GM23338 (cell line): Measurements from ENCODE around the gene SMIM15. TPM values are rescaled to one million over a fixed set of nuclear protein-coding genes. Genes with fewer than 3 reads are reported as not detected.

Source experiments
- ATAC-seq: fragments of 200-7000 bp; cut with Tn5 transposase; 3 replicates; pipeline ENCODE4 v1.9.1; 2020
- DNase-seq: peaks from one replicate; pipeline ENCODE4 v3.0.0-alpha.2; 2015; ENCODE audit warnings: low spot score
- H2AFZ ChIP-seq: fragments of 200-600 bp; sonication (generic); 2 replicates; pipeline ENCODE4 v1.8.0; 2016; ENCODE audit warnings: antibody characterized with exemption, mild to moderate bottlenecking, moderate library complexity
- H3F3A ChIP-seq: fragments of 200-600 bp; sonication (generic); replicated peaks from 2 replicates; pipeline ENCODE4 v1.8.0; 2017; ENCODE audit warnings: antibody characterized with exemption, mixed run types, low read depth
- H3K27ac ChIP-seq: fragments of 200-600 bp; sonication (generic); 2 replicates; pipeline ENCODE4 v1.6.1; 2016; ENCODE audit warnings: low read depth
- H3K27me3 ChIP-seq: fragments of 200-600 bp; sonication (generic); 2 replicates; pipeline ENCODE4 v1.8.0; 2016; ENCODE audit warnings: mild to moderate bottlenecking, mixed run types, moderate library complexity; ENCODE audit not compliant: insufficient read depth
- H3K36me3 ChIP-seq: fragments of 200-600 bp; sonication (generic); 2 replicates; pipeline ENCODE4 v1.8.0; 2016; ENCODE audit warnings: mild to moderate bottlenecking; ENCODE audit not compliant: insufficient read depth
- H3K4me1 ChIP-seq: fragments of 200-600 bp; sonication (generic); 2 replicates; pipeline ENCODE4 v1.8.0; 2016; ENCODE audit warnings: mild to moderate bottlenecking, moderate library complexity; ENCODE audit not compliant: insufficient read depth
- H3K4me2 ChIP-seq: fragments of 200-600 bp; sonication (generic); 2 replicates; pipeline ENCODE4 v1.7.1; 2017; ENCODE audit warnings: mixed run types
- H3K4me3 ChIP-seq: fragments of 200-600 bp; sonication (generic); 2 replicates; pipeline ENCODE4 v1.6.1; 2016; ENCODE audit warnings: mixed run types
- H3K79me2 ChIP-seq: fragments of 200-600 bp; sonication (generic); replicated peaks from 2 replicates; pipeline ENCODE4 v1.8.0; 2017; ENCODE audit warnings: mild to moderate bottlenecking; ENCODE audit not compliant: insufficient read depth
- H3K9me2 ChIP-seq: fragments of 200-600 bp; sonication (generic); 2 replicates; pipeline ENCODE4 v1.8.0; 2017; ENCODE audit not compliant: insufficient read depth
- H4K20me1 ChIP-seq: fragments of 200-600 bp; sonication (generic); replicated peaks from 2 replicates; pipeline ENCODE4 v1.8.0; 2017; ENCODE audit warnings: mild to moderate bottlenecking; ENCODE audit not compliant: insufficient read depth
- H3K27ac Mint-ChIP-seq: 2 replicates; pipeline ENCODE4 v1.8.0; 2020; ENCODE audit warnings: inconsistent platforms, mild to moderate bottlenecking, moderate library complexity, mixed read lengths
- H3K27me3 Mint-ChIP-seq: 3 replicates; pipeline ENCODE4 v1.8.0; 2022; ENCODE audit warnings: low read depth, mild to moderate bottlenecking, moderate library complexity, mixed read lengths, inconsistent platforms; ENCODE audit not compliant: insufficient read depth, poor library complexity
- H3K36me3 Mint-ChIP-seq: 3 replicates; pipeline ENCODE4 v1.8.0; 2021; ENCODE audit warnings: low read depth, mild to moderate bottlenecking, inconsistent platforms, moderate library complexity, mixed read lengths
- H3K4me1 Mint-ChIP-seq: 3 replicates; pipeline ENCODE4 v1.8.0; 2020; ENCODE audit warnings: mild to moderate bottlenecking, inconsistent platforms, mixed read lengths
- H3K4me3 Mint-ChIP-seq: 3 replicates; pipeline ENCODE4 v1.8.0; 2021; ENCODE audit warnings: moderate library complexity, mild to moderate bottlenecking, inconsistent platforms, mixed read lengths
- H3K9me3 Mint-ChIP-seq: 3 replicates; pipeline ENCODE4 v1.8.0; 2020; ENCODE audit warnings: moderate library complexity, mild to moderate bottlenecking, inconsistent platforms, mixed read lengths
- CREB1 ChIP-seq: fragments of 250-450 bp; sonication (Bioruptor Pico); IDR thresholded peaks from 2 replicates; pipeline ENCODE4 v1.5.0; 2020; ENCODE audit warnings: low read depth, mild to moderate bottlenecking, moderate library complexity
- JUNB ChIP-seq: IDR thresholded peaks from one replicate; pipeline ENCODE4 v1.6.1; 2016; ENCODE audit warnings: antibody characterized with exemption; ENCODE audit not compliant: unreplicated experiment
- polyA plus RNA-seq: library from polyadenylated mRNA; unstranded; fragments of >200 nt; fragmentation: Nextera tagmentation; extraction: Ambion mirVana; gene quantifications from 2 replicates; pipeline ENCODE4 v1.2.1, GENCODE V29; 2016
- total RNA-seq: library from RNA; depleted of rRNA; stranded (reverse); fragments of >200 nt; shearing (Covaris generic); gene quantifications from 2 replicates; pipeline ENCODE4 v1.2.3, GENCODE V29; 2014
- TF ChIP-seq, protein P1 (sequence below): IDR thresholded peaks from one replicate; pipeline ENCODE4 v1.6.1; 2018; ENCODE audit warnings: antibody characterized with exemption; ENCODE audit not compliant: unreplicated experiment
- TF ChIP-seq, protein P2 (sequence below): fragments of 250-450 bp; sonication (Bioruptor Pico); IDR thresholded peaks from 2 replicates; pipeline ENCODE4 v1.5.0; 2020; ENCODE audit warnings: mild to moderate bottlenecking, moderate library complexity

The SMIM15 gene
- total and polyA plus RNA-seq, 2 experiments from 2014 or later, result 33.4 to 53.9 TPM

DNA sequence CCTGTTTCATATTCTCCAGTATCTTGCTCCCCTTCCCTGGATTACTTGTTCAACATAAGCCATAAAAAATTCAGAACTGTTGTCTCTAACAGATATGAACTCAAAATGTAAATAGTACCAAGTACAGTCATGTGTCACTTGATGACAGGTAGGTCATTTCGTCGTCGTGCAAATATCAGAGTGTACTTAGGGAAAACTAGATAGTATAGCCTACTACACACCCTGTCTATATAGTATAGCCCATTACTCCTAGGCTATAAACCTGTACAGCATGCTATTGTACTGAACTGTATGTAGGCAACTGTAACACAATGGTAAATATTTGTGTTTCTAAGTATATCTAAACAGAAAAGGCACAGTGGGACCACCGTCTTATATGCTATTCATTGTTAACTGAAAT is 39.1 kb downstream of the SMIM15 start:
- Mint-ChIP-seq H3K27ac (no peak overlapping the region), H3K27me3 (peaks cover 5% of the 10 kb centered on the region), H3K36me3 (no peaks in the 10 kb centered on the region; the same call in 2 of the 3 replicates), H3K4me1 (no peaks in the 10 kb centered on the region), H3K9me3 (no peaks in the 10 kb centered on the region), H3K4me3 (no peak overlapping the region)
- ATAC-seq (no peak), DNase-seq (no peak)
- Histone ChIP-seq H4K20me1 (no peaks in the 10 kb centered on the region), H3K9me2 (no peaks in the 10 kb centered on the region), H2AFZ (no peak overlapping the region), H3K4me1 (no peaks in the 10 kb centered on the region), H3K27me3 (no peaks in the 10 kb centered on the region), H3K27ac (no peak overlapping the region), H3K36me3 (no peaks in the 10 kb centered on the region), H3K4me2 (no peak overlapping the region), H3K4me3 (no peak overlapping the region), H3F3A (no peaks in the 10 kb centered on the region), H3K79me2 (no peaks in the 10 kb centered on the region)
- TF ChIP-seq, protein P1, sequence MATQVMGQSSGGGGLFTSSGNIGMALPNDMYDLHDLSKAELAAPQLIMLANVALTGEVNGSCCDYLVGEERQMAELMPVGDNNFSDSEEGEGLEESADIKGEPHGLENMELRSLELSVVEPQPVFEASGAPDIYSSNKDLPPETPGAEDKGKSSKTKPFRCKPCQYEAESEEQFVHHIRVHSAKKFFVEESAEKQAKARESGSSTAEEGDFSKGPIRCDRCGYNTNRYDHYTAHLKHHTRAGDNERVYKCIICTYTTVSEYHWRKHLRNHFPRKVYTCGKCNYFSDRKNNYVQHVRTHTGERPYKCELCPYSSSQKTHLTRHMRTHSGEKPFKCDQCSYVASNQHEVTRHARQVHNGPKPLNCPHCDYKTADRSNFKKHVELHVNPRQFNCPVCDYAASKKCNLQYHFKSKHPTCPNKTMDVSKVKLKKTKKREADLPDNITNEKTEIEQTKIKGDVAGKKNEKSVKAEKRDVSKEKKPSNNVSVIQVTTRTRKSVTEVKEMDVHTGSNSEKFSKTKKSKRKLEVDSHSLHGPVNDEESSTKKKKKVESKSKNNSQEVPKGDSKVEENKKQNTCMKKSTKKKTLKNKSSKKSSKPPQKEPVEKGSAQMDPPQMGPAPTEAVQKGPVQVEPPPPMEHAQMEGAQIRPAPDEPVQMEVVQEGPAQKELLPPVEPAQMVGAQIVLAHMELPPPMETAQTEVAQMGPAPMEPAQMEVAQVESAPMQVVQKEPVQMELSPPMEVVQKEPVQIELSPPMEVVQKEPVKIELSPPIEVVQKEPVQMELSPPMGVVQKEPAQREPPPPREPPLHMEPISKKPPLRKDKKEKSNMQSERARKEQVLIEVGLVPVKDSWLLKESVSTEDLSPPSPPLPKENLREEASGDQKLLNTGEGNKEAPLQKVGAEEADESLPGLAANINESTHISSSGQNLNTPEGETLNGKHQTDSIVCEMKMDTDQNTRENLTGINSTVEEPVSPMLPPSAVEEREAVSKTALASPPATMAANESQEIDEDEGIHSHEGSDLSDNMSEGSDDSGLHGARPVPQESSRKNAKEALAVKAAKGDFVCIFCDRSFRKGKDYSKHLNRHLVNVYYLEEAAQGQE, result no peak
- TF ChIP-seq CREB1 (no peak), JUNB (no peak)
- TF ChIP-seq, protein P2, sequence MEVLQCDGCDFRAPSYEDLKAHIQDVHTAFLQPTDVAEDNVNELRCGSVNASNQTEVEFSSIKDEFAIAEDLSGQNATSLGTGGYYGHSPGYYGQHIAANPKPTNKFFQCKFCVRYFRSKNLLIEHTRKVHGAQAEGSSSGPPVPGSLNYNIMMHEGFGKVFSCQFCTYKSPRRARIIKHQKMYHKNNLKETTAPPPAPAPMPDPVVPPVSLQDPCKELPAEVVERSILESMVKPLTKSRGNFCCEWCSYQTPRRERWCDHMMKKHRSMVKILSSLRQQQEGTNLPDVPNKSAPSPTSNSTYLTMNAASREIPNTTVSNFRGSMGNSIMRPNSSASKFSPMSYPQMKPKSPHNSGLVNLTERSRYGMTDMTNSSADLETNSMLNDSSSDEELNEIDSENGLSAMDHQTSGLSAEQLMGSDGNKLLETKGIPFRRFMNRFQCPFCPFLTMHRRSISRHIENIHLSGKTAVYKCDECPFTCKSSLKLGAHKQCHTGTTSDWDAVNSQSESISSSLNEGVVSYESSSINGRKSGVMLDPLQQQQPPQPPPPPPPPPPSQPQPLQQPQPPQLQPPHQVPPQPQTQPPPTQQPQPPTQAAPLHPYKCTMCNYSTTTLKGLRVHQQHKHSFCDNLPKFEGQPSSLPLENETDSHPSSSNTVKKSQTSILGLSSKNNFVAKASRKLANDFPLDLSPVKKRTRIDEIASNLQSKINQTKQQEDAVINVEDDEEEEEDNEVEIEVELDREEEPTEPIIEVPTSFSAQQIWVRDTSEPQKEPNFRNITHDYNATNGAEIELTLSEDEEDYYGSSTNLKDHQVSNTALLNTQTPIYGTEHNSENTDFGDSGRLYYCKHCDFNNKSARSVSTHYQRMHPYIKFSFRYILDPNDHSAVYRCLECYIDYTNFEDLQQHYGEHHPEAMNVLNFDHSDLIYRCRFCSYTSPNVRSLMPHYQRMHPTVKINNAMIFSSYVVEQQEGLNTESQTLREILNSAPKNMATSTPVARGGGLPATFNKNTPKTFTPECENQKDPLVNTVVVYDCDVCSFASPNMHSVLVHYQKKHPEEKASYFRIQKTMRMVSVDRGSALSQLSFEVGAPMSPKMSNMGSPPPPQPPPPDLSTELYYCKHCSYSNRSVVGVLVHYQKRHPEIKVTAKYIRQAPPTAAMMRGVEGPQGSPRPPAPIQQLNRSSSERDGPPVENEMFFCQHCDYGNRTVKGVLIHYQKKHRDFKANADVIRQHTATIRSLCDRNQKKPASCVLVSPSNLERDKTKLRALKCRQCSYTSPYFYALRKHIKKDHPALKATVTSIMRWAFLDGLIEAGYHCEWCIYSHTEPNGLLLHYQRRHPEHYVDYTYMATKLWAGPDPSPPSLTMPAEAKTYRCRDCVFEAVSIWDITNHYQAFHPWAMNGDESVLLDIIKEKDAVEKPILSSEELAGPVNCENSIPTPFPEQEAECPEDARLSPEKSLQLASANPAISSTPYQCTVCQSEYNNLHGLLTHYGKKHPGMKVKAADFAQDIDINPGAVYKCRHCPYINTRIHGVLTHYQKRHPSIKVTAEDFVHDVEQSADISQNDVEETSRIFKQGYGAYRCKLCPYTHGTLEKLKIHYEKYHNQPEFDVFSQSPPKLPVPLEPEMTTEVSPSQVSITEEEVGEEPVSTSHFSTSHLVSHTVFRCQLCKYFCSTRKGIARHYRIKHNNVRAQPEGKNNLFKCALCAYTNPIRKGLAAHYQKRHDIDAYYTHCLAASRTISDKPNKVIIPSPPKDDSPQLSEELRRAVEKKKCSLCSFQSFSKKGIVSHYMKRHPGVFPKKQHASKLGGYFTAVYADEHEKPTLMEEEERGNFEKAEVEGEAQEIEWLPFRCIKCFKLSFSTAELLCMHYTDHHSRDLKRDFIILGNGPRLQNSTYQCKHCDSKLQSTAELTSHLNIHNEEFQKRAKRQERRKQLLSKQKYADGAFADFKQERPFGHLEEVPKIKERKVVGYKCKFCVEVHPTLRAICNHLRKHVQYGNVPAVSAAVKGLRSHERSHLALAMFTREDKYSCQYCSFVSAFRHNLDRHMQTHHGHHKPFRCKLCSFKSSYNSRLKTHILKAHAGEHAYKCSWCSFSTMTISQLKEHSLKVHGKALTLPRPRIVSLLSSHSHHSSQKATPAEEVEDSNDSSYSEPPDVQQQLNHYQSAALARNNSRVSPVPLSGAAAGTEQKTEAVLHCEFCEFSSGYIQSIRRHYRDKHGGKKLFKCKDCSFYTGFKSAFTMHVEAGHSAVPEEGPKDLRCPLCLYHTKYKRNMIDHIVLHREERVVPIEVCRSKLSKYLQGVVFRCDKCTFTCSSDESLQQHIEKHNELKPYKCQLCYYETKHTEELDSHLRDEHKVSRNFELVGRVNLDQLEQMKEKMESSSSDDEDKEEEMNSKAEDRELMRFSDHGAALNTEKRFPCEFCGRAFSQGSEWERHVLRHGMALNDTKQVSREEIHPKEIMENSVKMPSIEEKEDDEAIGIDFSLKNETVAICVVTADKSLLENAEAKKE, result no peak
